C4-2B (cell line): ENCODE measurements around the gene PRKAG2.

Experiments used
- H3K27ac ChIP-seq: fragments of 450-650 bp; 2 replicates; pipeline ENCODE4 v1.5.1; 2017
- ZFX ChIP-seq: fragments of 450-650 bp; IDR thresholded peaks from 2 replicates; pipeline ENCODE4 v1.6.1; 2017
- TF ChIP-seq, protein P1 (sequence below): fragments of 450-650 bp; conservative IDR thresholded peaks from 2 replicates; pipeline ENCODE4 v1.5.1; 2017; ENCODE audit warnings: mild to moderate bottlenecking

Gene PRKAG2

DNA sequence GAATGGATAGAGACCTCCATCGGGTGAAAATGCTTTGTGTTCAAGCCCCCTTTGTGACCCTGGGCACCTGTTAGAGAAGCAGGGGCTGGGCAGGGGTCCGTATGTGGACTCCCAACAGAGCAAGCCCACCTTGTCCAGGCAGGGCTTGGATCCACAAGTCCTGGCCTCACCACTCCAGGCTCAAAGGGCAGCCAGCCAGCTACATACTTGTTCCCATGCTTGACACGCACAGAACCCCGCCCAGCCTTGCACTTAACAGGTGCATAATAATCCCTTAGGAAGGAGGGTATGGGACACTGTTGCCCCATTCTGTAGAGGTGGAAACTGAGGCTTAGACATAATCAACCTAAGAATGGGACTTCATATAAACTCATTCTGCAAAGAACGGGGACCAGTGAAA lies 160.6 kb downstream of the PRKAG2 start:
- H3K27ac ChIP-seq = no peak overlapping the region
- TF ChIP-seq, protein P1, sequence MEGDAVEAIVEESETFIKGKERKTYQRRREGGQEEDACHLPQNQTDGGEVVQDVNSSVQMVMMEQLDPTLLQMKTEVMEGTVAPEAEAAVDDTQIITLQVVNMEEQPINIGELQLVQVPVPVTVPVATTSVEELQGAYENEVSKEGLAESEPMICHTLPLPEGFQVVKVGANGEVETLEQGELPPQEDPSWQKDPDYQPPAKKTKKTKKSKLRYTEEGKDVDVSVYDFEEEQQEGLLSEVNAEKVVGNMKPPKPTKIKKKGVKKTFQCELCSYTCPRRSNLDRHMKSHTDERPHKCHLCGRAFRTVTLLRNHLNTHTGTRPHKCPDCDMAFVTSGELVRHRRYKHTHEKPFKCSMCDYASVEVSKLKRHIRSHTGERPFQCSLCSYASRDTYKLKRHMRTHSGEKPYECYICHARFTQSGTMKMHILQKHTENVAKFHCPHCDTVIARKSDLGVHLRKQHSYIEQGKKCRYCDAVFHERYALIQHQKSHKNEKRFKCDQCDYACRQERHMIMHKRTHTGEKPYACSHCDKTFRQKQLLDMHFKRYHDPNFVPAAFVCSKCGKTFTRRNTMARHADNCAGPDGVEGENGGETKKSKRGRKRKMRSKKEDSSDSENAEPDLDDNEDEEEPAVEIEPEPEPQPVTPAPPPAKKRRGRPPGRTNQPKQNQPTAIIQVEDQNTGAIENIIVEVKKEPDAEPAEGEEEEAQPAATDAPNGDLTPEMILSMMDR = no peak
- no peak for TF ChIP-seq ZFX

GRCh38 chr7:151715666-151716315 lies 161.1 kb downstream of the PRKAG2 start:
- TF ChIP-seq, protein P1 = no peak
- no peak for TF ChIP-seq ZFX
- H3K27ac ChIP-seq = no peak overlapping the region

GRCh38 chr7:151714201-151714600 lies 162.7 kb downstream of the PRKAG2 start:
- no peak for TF ChIP-seq ZFX
- TF ChIP-seq, protein P1 = no peak

DNA sequence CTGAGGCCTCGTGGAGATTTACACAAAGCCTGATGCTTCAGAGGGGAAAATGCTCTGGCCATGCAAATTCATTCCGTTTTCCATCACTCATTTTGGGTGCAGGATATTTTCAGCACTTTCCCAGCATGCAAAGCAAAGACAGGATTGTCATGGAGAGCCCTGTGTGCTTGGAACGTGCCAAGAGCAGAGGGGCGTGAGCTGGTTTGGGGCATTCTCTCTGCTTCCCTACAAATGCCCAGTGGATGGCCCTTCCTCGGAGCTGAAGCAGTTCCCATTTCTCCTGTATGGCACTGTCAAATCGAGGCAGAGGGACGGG lies 164.1 kb downstream of the PRKAG2 start:
- H3K27ac ChIP-seq = no peak overlapping the region
- TF ChIP-seq, protein P1 = no peak
- TF ChIP-seq ZFX = no peak

More at GRCh38 chr7:151714201-151714600, 162.7 kb downstream of the PRKAG2 start:
- H3K27ac ChIP-seq = no peak overlapping the region

GRCh38 chr7:151711906-151712809 lies 164.8 kb downstream of the PRKAG2 start:
- TF ChIP-seq, protein P1 = no peak
- no peak for TF ChIP-seq ZFX
- no peak overlapping the region for H3K27ac ChIP-seq

DNA sequence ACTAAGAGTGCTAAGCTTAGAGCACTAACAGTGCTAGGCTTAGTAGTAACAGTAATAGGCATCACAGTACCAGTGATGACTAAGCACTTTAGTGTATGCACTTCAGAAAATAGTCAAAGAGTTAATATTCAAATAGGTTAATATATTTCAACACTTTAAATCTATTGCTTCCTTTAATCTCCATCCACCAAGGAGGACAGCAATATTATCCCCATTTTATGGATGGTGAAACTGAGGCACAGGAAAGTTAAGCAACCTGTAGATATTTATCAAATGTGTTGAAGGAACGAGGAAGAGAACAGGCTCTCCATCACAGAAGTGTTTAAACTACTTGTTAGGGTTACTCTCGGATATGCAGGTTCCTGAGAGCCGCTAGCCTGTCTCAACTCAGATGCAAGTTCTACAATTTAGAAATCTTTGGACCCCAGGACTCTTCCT lies 165.5 kb downstream of the PRKAG2 start:
- no peak overlapping the region for H3K27ac ChIP-seq
- no peak for TF ChIP-seq ZFX
- TF ChIP-seq, protein P1 = no peak

GRCh38 chr7:151710646-151711434 lies 166.1 kb downstream of the PRKAG2 start:
- TF ChIP-seq ZFX = no peak
- TF ChIP-seq, protein P1 = no peak
- H3K27ac ChIP-seq = no peak overlapping the region
